ENCODE results near the gene MATK. TPM values are rescaled to one million over a fixed set of nuclear protein-coding genes. Genes with fewer than 3 reads are reported as not detected.

MATK gene
- total RNA-seq, 1 experiment from 2014 or later: 28.3 TPM

DNA sequence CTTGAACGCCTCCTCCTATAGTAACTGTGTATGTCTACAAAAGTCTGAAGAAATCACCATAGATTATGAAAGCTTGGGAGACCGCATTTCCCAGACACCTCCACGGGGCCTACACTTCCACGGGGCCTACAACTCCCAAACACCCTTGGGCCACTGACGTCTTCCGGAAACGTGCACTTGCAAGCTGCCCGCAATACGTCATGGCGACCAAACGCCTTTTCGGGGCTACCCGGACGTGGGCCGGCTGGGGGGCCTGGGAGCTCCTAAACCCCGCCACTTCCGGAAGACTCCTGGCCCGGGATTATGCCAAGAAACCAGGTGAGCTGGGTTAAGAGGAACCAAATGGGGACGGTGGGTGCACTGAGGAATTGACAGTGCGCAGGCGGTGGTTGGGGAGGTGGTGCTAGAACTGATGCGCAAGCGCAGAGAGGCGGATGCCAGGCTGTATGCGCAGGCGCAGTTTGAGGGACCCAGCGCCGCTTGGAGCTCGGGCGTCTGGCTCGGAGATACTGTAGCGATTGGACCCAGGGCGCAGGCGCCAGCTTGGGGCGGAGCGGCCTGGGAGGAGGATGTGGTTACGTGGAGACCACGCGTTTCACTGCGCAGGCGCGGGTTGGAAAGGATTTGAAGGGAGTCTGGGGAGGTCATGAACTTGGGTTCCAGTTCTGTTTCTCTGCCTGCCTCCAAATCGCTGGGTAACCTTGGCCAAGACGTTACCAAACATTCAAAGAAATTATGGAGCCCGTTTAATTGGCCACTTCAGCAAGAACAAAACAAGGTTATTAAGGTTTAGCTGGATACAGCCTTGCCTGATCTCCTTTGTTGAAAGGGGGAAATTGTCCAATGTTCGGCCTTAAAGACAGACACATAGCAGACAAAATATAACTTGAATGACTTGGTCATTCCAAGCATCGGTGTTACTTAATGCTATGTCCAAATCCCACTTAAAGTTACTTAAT, 23.4 kb downstream of the MATK start, which contains the start of gene MRPL54 (continued):
- no peak for TF ChIP-seq MLX (CRISPR knock-in tag; IDR thresholded peaks at IDR 0.05)
- TF ChIP-seq, protein P1, sequence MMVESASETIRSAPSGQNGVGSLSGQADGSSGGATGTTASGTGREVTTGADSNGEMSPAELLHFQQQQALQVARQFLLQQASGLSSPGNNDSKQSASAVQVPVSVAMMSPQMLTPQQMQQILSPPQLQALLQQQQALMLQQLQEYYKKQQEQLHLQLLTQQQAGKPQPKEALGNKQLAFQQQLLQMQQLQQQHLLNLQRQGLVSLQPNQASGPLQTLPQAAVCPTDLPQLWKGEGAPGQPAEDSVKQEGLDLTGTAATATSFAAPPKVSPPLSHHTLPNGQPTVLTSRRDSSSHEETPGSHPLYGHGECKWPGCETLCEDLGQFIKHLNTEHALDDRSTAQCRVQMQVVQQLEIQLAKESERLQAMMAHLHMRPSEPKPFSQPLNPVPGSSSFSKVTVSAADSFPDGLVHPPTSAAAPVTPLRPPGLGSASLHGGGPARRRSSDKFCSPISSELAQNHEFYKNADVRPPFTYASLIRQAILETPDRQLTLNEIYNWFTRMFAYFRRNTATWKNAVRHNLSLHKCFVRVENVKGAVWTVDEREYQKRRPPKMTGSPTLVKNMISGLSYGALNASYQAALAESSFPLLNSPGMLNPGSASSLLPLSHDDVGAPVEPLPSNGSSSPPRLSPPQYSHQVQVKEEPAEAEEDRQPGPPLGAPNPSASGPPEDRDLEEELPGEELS (CRISPR knock-in tag; IDR thresholded peaks at IDR 0.05): peak; percentile 58; the same call in 1 of the 2 replicates
- TF ChIP-seq SMAD3 (CRISPR knock-in tag; IDR thresholded peaks at IDR 0.05; ENCODE audit: borderline replicate concordance): no peak
- TF ChIP-seq HMGXB4 (CRISPR knock-in tag; IDR thresholded peaks at IDR 0.05): no peak
- no peak for TF ChIP-seq ZNF532 (CRISPR knock-in tag; IDR thresholded peaks at IDR 0.05; ENCODE audit: borderline replicate concordance)
- TF ChIP-seq RELA (CRISPR knock-in tag; IDR thresholded peaks at IDR 0.05; ENCODE audit: borderline replicate concordance): no peak
- no peak for TF ChIP-seq E2F4 (CRISPR knock-in tag; IDR thresholded peaks at IDR 0.05; ENCODE audit: borderline replicate concordance, low read depth)
- TF ChIP-seq ELF4 (CRISPR knock-in tag; IDR thresholded peaks at IDR 0.05; ENCODE audit: low read depth): no peak
- TF ChIP-seq FOXP1 (CRISPR knock-in tag; IDR thresholded peaks at IDR 0.05; ENCODE audit: borderline replicate concordance): no peak
- TF ChIP-seq, protein P2, sequence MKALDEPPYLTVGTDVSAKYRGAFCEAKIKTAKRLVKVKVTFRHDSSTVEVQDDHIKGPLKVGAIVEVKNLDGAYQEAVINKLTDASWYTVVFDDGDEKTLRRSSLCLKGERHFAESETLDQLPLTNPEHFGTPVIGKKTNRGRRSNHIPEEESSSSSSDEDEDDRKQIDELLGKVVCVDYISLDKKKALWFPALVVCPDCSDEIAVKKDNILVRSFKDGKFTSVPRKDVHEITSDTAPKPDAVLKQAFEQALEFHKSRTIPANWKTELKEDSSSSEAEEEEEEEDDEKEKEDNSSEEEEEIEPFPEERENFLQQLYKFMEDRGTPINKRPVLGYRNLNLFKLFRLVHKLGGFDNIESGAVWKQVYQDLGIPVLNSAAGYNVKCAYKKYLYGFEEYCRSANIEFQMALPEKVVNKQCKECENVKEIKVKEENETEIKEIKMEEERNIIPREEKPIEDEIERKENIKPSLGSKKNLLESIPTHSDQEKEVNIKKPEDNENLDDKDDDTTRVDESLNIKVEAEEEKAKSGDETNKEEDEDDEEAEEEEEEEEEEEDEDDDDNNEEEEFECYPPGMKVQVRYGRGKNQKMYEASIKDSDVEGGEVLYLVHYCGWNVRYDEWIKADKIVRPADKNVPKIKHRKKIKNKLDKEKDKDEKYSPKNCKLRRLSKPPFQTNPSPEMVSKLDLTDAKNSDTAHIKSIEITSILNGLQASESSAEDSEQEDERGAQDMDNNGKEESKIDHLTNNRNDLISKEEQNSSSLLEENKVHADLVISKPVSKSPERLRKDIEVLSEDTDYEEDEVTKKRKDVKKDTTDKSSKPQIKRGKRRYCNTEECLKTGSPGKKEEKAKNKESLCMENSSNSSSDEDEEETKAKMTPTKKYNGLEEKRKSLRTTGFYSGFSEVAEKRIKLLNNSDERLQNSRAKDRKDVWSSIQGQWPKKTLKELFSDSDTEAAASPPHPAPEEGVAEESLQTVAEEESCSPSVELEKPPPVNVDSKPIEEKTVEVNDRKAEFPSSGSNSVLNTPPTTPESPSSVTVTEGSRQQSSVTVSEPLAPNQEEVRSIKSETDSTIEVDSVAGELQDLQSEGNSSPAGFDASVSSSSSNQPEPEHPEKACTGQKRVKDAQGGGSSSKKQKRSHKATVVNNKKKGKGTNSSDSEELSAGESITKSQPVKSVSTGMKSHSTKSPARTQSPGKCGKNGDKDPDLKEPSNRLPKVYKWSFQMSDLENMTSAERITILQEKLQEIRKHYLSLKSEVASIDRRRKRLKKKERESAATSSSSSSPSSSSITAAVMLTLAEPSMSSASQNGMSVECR (CRISPR knock-in tag; IDR thresholded peaks at IDR 0.05; ENCODE audit: borderline replicate concordance): no peak; the same call in 1 of the 2 replicates
- TF ChIP-seq ZNF232 (CRISPR knock-in tag; IDR thresholded peaks at IDR 0.05): no peak
- TF ChIP-seq ZBTB21 (CRISPR knock-in tag; IDR thresholded peaks at IDR 0.05; ENCODE audit: borderline replicate concordance): no peak
- TF ChIP-seq TP53 (CRISPR knock-in tag; IDR thresholded peaks at IDR 0.05): no peak
- TF ChIP-seq SMAD4 (CRISPR knock-in tag; IDR thresholded peaks at IDR 0.05): no peak
- no peak for TF ChIP-seq NFYB (CRISPR knock-in tag; conservative IDR thresholded peaks at IDR 0.05; ENCODE audit: low read depth)
- TF ChIP-seq, protein P3, sequence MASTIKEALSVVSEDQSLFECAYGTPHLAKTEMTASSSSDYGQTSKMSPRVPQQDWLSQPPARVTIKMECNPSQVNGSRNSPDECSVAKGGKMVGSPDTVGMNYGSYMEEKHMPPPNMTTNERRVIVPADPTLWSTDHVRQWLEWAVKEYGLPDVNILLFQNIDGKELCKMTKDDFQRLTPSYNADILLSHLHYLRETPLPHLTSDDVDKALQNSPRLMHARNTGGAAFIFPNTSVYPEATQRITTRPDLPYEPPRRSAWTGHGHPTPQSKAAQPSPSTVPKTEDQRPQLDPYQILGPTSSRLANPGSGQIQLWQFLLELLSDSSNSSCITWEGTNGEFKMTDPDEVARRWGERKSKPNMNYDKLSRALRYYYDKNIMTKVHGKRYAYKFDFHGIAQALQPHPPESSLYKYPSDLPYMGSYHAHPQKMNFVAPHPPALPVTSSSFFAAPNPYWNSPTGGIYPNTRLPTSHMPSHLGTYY (CRISPR knock-in tag; IDR thresholded peaks at IDR 0.05): no peak
- no peak for TF ChIP-seq FOXJ3 (CRISPR knock-in tag; IDR thresholded peaks at IDR 0.05; ENCODE audit: borderline replicate concordance)
- TF ChIP-seq GRHL2 (CRISPR knock-in tag; IDR thresholded peaks at IDR 0.05; ENCODE audit: insufficient replicate concordance, severe bottlenecking): no peak
- no peak for TF ChIP-seq TEAD1 (CRISPR knock-in tag; IDR thresholded peaks at IDR 0.05)
